ENCODE measurements around the gene GCGR. TPM values are rescaled to one million over a fixed set of nuclear protein-coding genes. Genes with fewer than 3 reads are reported as not detected.

GCGR gene
- total RNA-seq, result not detected

- DNase-seq, result no peak
Measured at GRCh38 chr17:81803728-81804558, at the start of gene GCGR. TSS of gene GCGR (plus strand) at chr17:81804150. CDS start at chr17:81809019, 4,869 bp downstream.

GRCh38 chr17:81792675-81793615 is 11.0 kb upstream of the GCGR start:
- DNase-seq, result no peak

GRCh38 chr17:81794074-81794476 is 9.9 kb upstream of the GCGR start:
- no peak for DNase-seq

GRCh38 chr17:81794509-81794908 is 9.4 kb upstream of the GCGR start:
- DNase-seq, result no peak

GRCh38 chr17:81801327-81801726 is 2.6 kb upstream of the GCGR start:
- no peak for DNase-seq

GRCh38 chr17:81802048-81802758 is 1.7 kb upstream of the GCGR start:
- no peak for DNase-seq

GRCh38 chr17:81802856-81803643 is 900 bp upstream of the GCGR start:
- DNase-seq, result no peak

GRCh38 chr17:81804559-81805399 is 829 bp downstream of the GCGR start:
- no peak for DNase-seq

- no peak for DNase-seq
Measured at GRCh38 chr17:81805707-81806460, 1.9 kb downstream of the GCGR start.

GRCh38 chr17:81806461-81807209 is 2.7 kb downstream of the GCGR start:
- no peak for DNase-seq

- DNase-seq, result no peak
Measured at GRCh38 chr17:81807210-81807719, 3.3 kb downstream of the GCGR start.

- no peak for DNase-seq
Measured at GRCh38 chr17:81807839-81808238, 3.9 kb downstream of the GCGR start.

GRCh38 chr17:81808778-81809555 is 5.0 kb downstream of the GCGR start:
- no peak for DNase-seq

GRCh38 chr17:81809556-81809998 is 5.6 kb downstream of the GCGR start:
- no peak for DNase-seq

- DNase-seq, result no peak
Measured at GRCh38 chr17:81810476-81810875, 6.5 kb downstream of the GCGR start.

GRCh38 chr17:81810892-81811704 is 7.1 kb downstream of the GCGR start:
- no peak for DNase-seq

Data from skin of body (tissue), 2 donors.